NT2/D1 (cell line): ENCODE measurements around the gene C19orf67.

Experiments used
- SUZ12 ChIP-seq: IDR thresholded peaks from 2 replicates; pipeline ENCODE4 v1.6.1; 2011; ENCODE audit not compliant: insufficient read length, insufficient read depth; ENCODE audit errors: extremely low read depth
- YY1 ChIP-seq: IDR thresholded peaks from 2 replicates; pipeline ENCODE4 v1.6.1; 2011; ENCODE audit not compliant: insufficient read length, insufficient read depth
- ZNF274 ChIP-seq: IDR thresholded peaks from 2 replicates; pipeline ENCODE4 v1.6.1; 2011; ENCODE audit warnings: mild to moderate bottlenecking, low read depth, low read length

GRCh38 chr19:14107581-14108461 is 22.2 kb upstream of the C19orf67 start:
- TF ChIP-seq YY1 (no peak), ZNF274 (no peak), SUZ12 (no peak)
